LHCN-M2 (cell line): ENCODE measurements around the gene YAP1. TPM values are rescaled to one million over a fixed set of nuclear protein-coding genes. Genes with fewer than 3 reads are reported as not detected.

Experiments
- DNase-seq: peaks from one replicate; pipeline ENCODE4 v3.0.0-alpha.2; 2012; ENCODE audit warnings: low read depth
- polyA plus RNA-seq: library from polyadenylated mRNA; unstranded; fragments of >200 nt; gene quantifications from one replicate; pipeline ENCODE4 v1.2.1, GENCODE V29; 2012; ENCODE audit warnings: missing spikeins
- total RNA-seq: library from RNA; depleted of rRNA; stranded (reverse); fragments of >200 nt; gene quantifications from 2 replicates; pipeline ENCODE4 v1.2.3, GENCODE V29; 2014; rRNA removed

The YAP1 gene
- total RNA-seq = 99.4 and 118 TPM in 2 replicates
- polyA plus RNA-seq = 45.9 TPM

GRCh38 chr11:102109896-102110760, at the start of gene YAP1:
YAP1 (plus strand) TSS chr11:102110447; CDS start chr11:102110849, 402 bp downstream.
- DNase-seq = peak; percentile 94

GRCh38 chr11:102061276-102061675, 49.0 kb upstream of the YAP1 start:
- no peak for DNase-seq

GRCh38 chr11:102062106-102062505, 48.1 kb upstream of the YAP1 start:
- no peak for DNase-seq

- DNase-seq = no peak
Observed at GRCh38 chr11:102064316-102064715, 45.9 kb upstream of the YAP1 start.

GRCh38 chr11:102070766-102071165, 39.5 kb upstream of the YAP1 start:
- DNase-seq = no peak

GRCh38 chr11:102071497-102072472, 38.5 kb upstream of the YAP1 start:
- DNase-seq = no peak

- no peak for DNase-seq
Observed at GRCh38 chr11:102073253-102073652, 37.0 kb upstream of the YAP1 start.

GRCh38 chr11:102079625-102080024, 30.6 kb upstream of the YAP1 start:
- no peak for DNase-seq

- DNase-seq = no peak
Observed at GRCh38 chr11:102081313-102081712, 28.9 kb upstream of the YAP1 start.

- peak; percentile 11 for DNase-seq
Observed at GRCh38 chr11:102085864-102086551, 24.2 kb upstream of the YAP1 start.

- no peak for DNase-seq
Observed at GRCh38 chr11:102097186-102097585, 13.1 kb upstream of the YAP1 start.

GRCh38 chr11:102099755-102100154, 10.5 kb upstream of the YAP1 start:
- no peak for DNase-seq

- DNase-seq = no peak
Observed at GRCh38 chr11:102108734-102109440, 1.4 kb upstream of the YAP1 start.

- no peak for DNase-seq
Observed at GRCh38 chr11:102110761-102111010, 439 bp downstream of the YAP1 start.

GRCh38 chr11:102111011-102111786, 952 bp downstream of the YAP1 start:
- peak; percentile 80 for DNase-seq

- DNase-seq = peak; percentile 89
Observed at GRCh38 chr11:102111787-102112508, 1.7 kb downstream of the YAP1 start.

GRCh38 chr11:102112509-102112821, 2.2 kb downstream of the YAP1 start:
- peak; percentile 31 for DNase-seq

- DNase-seq = no peak
Observed at GRCh38 chr11:102114032-102114431, 3.8 kb downstream of the YAP1 start.

- peak; percentile 78 for DNase-seq
Observed at GRCh38 chr11:102115557-102115956, 5.3 kb downstream of the YAP1 start.
